Keratinocyte (primary cell): ENCODE measurements around the gene CXXC5. TPM values are rescaled to one million over a fixed set of nuclear protein-coding genes. Genes with fewer than 3 reads are reported as not detected.
"Not testable (repeated sequence)": the region's sequence is repeated elsewhere in the genome, so short reads cannot be mapped to it uniquely, and the experiment has no call there.

Experiments
- DNase-seq: peaks from one replicate; pipeline ENCODE4 v3.0.0-alpha.2; 2011; ENCODE audit warnings: low read depth, missing footprints, low spot score
- FAIRE-seq: peaks from 2 replicates; lab custom pipeline; 2011; peaks lifted over from hg19 to GRCh38; lab: Jason Lieb, UNC
- H2AFZ ChIP-seq: 2 replicates; pipeline ENCODE4 v1.6.0; 2012; ENCODE audit warnings: low read length, control low read depth, inconsistent platforms; ENCODE audit not compliant: control insufficient read depth
- H3K27ac ChIP-seq: 2 replicates; pipeline ENCODE4 v1.5.1; 2011; ENCODE audit warnings: low read length; ENCODE audit not compliant: control insufficient read depth, insufficient read depth
- H3K27me3 ChIP-seq: 3 replicates; pipeline ENCODE4 v1.6.0; 2011; ENCODE audit warnings: low read length; ENCODE audit not compliant: control insufficient read depth, insufficient read depth; ENCODE audit errors: extremely low read depth
- H3K36me3 ChIP-seq, 2 experiments: 2 replicates in 1 of 2; 3 replicates in 1 of 2; pipeline ENCODE4 v1.5.1; 2011; ENCODE audit warnings: low read length in 2 of 2, mild to moderate bottlenecking in 1 of 2; ENCODE audit not compliant: control insufficient read depth in 2 of 2, insufficient read depth in 2 of 2; ENCODE audit errors: extremely low read depth in 1 of 2
- H3K4me1 ChIP-seq: 3 replicates; pipeline ENCODE4 v1.5.1; 2011; ENCODE audit warnings: low read length; ENCODE audit not compliant: control insufficient read depth, insufficient read depth; ENCODE audit errors: extremely low read depth
- H3K4me2 ChIP-seq: 3 replicates; pipeline ENCODE4 v1.6.0; 2011; ENCODE audit warnings: low read depth, low read length; ENCODE audit not compliant: control insufficient read depth, insufficient read depth; ENCODE audit errors: extremely low read depth
- H3K4me3 ChIP-seq, 3 experiments: fragments of 200-600 bp in 1 of 3; sonication (generic) in 1 of 3; 2 replicates in 2 of 3; 3 replicates in 1 of 3; pipeline ENCODE4 v1.5.1; 2011 to 2016; ENCODE audit warnings: low read length in 3 of 3, mild to moderate bottlenecking in 3 of 3, control low read depth in 2 of 3, inconsistent platforms in 1 of 3, low read depth in 1 of 3, mixed read lengths in 1 of 3, mixed run types in 1 of 3, moderate library complexity in 1 of 3; ENCODE audit not compliant: control insufficient read depth in 2 of 3, insufficient read depth in 2 of 3; ENCODE audit errors: extremely low read depth in 1 of 3
- H3K79me2 ChIP-seq: 2 replicates; pipeline ENCODE4 v1.6.0; 2012; ENCODE audit warnings: low read length; ENCODE audit not compliant: control insufficient read depth, insufficient read depth
- H3K9ac ChIP-seq: 3 replicates; pipeline ENCODE4 v1.6.0; 2011; ENCODE audit warnings: low read length; ENCODE audit not compliant: control insufficient read depth, insufficient read depth; ENCODE audit errors: extremely low read depth
- H3K9me1 ChIP-seq: 3 replicates; pipeline ENCODE4 v1.6.0; 2011; ENCODE audit warnings: low read length; ENCODE audit not compliant: control insufficient read depth, insufficient read depth; ENCODE audit errors: extremely low read depth
- H3K9me3 ChIP-seq: 2 replicates; pipeline ENCODE4 v1.5.1; 2012; ENCODE audit warnings: low read depth, low read length; ENCODE audit not compliant: control insufficient read depth
- H4K20me1 ChIP-seq: 3 replicates; pipeline ENCODE4 v1.6.0; 2011; ENCODE audit warnings: low read length; ENCODE audit not compliant: control insufficient read depth, insufficient read depth; ENCODE audit errors: extremely low read depth
- EZH2 ChIP-seq: IDR thresholded peaks from one replicate; pipeline ENCODE4 v1.6.1; 2012; ENCODE audit warnings: inconsistent platforms, mild to moderate bottlenecking, low read length, moderate library complexity
- dilution Hi-C: fragments of 300-500 bp; cut with MboI; formaldehyde crosslinking; loops from one replicate; pipeline ENCODE4 v1.7.0; 2020; ENCODE audit warnings: low sequenced_read_pairs; ENCODE audit not compliant: extremely low pct_ligation_motif_present
- polyA plus RNA-seq, 5 experiments: library from polyadenylated mRNA; depleted of rRNA in 3 of 5; stranded (reverse) in 3 of 5; stranded (forward) in 1 of 5; unstranded in 1 of 5; fragments of >200 nt; gene quantifications; 1 replicate in 1 of 5; 2 replicates in 3 of 5; 3 replicates in 1 of 5; pipeline versions ENCODE4 v1.2.1 to v1.2.3, GENCODE V29; 2011 to 2012; ENCODE audit warnings: missing spikeins in 2 of 5, low read depth in 1 of 5, low replicate concordance in 1 of 5
- TF ChIP-seq, protein P1 (sequence below), 3 experiments: IDR thresholded peaks in 1 of 3; conservative IDR thresholded peaks in 1 of 3; optimal IDR thresholded peaks in 1 of 3; 2 replicates in 2 of 3; 3 replicates in 1 of 3; pipeline versions ENCODE3 to v1.5.1; 2011; ENCODE audit warnings: low read length in 3 of 3, mild to moderate bottlenecking in 3 of 3, moderate library complexity in 2 of 3, control low read depth in 1 of 3, inconsistent platforms in 1 of 3; ENCODE audit not compliant: insufficient read depth in 2 of 3; ENCODE audit errors: extremely low read depth in 1 of 3

The CXXC5 gene
- polyA plus RNA-seq, 1 donor (not counting 4 experiments of a cell fraction or from before 2014, with no cell fraction given) = 1.0 TPM

- peak; percentile 77 for TF ChIP-seq EZH2
- TF ChIP-seq, protein P1, sequence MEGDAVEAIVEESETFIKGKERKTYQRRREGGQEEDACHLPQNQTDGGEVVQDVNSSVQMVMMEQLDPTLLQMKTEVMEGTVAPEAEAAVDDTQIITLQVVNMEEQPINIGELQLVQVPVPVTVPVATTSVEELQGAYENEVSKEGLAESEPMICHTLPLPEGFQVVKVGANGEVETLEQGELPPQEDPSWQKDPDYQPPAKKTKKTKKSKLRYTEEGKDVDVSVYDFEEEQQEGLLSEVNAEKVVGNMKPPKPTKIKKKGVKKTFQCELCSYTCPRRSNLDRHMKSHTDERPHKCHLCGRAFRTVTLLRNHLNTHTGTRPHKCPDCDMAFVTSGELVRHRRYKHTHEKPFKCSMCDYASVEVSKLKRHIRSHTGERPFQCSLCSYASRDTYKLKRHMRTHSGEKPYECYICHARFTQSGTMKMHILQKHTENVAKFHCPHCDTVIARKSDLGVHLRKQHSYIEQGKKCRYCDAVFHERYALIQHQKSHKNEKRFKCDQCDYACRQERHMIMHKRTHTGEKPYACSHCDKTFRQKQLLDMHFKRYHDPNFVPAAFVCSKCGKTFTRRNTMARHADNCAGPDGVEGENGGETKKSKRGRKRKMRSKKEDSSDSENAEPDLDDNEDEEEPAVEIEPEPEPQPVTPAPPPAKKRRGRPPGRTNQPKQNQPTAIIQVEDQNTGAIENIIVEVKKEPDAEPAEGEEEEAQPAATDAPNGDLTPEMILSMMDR (optimal IDR thresholded peaks at IDR 0.05 in 1 of 3, IDR thresholded peaks at IDR 0.05 in 1 of 3, conservative IDR thresholded peaks at IDR 0.05 in 1 of 3; ENCODE audit: extremely low read depth in 1 of 3, insufficient read depth in 2 of 3, low read length in 3 of 3) = no peak
- no peaks in the 10 kb centered on the region for H3K9me1 ChIP-seq
- DNase-seq (no peak), FAIRE-seq (no peak)
- no peak overlapping the region for H2AFZ ChIP-seq
- no peak overlapping the region for H3K27ac ChIP-seq
- peaks cover 4% of the 10 kb centered on the region for H3K9me3 ChIP-seq
- dilution Hi-C loops = no loop called here
- peak overlapping the region; percentile 88 for H3K4me2 ChIP-seq
- no peaks in the 10 kb centered on the region for H3K36me3 ChIP-seq
- peaks cover 49% of the 10 kb centered on the region for H3K27me3 ChIP-seq
- H3K79me2 ChIP-seq = no peaks in the 10 kb centered on the region
- H3K4me1 ChIP-seq = peaks cover 11% of the 10 kb centered on the region
- peaks cover 2% of the 10 kb centered on the region for H4K20me1 ChIP-seq
- H3K9ac ChIP-seq = no peak overlapping the region
- peak overlapping the region in 1 of 3 experiments; percentile 41 for H3K4me3 ChIP-seq
These were observed 63.7 kb downstream of the CXXC5 start for GRCh38 chr5:139711906-139712224.

- no peaks in the 10 kb centered on the region for H3K36me3 ChIP-seq
- H2AFZ ChIP-seq = no peak overlapping the region
- H3K4me3 ChIP-seq = no peak overlapping the region
- peaks cover 4% of the 10 kb centered on the region for H3K9me3 ChIP-seq
- no peak overlapping the region for H3K27ac ChIP-seq
- dilution Hi-C loops = no loop called here
- H3K27me3 ChIP-seq = peaks cover 49% of the 10 kb centered on the region
- no peaks in the 10 kb centered on the region for H3K79me2 ChIP-seq
- TF ChIP-seq EZH2 = no peak
- TF ChIP-seq, protein P1 (optimal IDR thresholded peaks at IDR 0.05 in 1 of 3, IDR thresholded peaks at IDR 0.05 in 1 of 3, conservative IDR thresholded peaks at IDR 0.05 in 1 of 3; ENCODE audit: extremely low read depth in 1 of 3, insufficient read depth in 2 of 3, low read length in 3 of 3) = no peak
- H3K4me2 ChIP-seq = no peak overlapping the region
- H3K9me1 ChIP-seq = no peaks in the 10 kb centered on the region
- DNase-seq (no peak), FAIRE-seq (no peak)
- peaks cover 2% of the 10 kb centered on the region for H4K20me1 ChIP-seq
- no peak overlapping the region for H3K9ac ChIP-seq
- peaks cover 11% of the 10 kb centered on the region for H3K4me1 ChIP-seq
These were observed 64.3 kb downstream of the CXXC5 start for GRCh38 chr5:139712412-139712811.

GRCh38 chr5:139713898-139714297 is 65.7 kb downstream of the CXXC5 start:
- FAIRE-seq, dilution Hi-C loops: not testable (repeated sequence)

More at GRCh38 chr5:139713898-139714297, 65.7 kb downstream of the CXXC5 start:
- not testable (repeated sequence) for H3K9me3 ChIP-seq, H3K4me3 ChIP-seq, H3K4me2 ChIP-seq, H3K9me1 ChIP-seq, DNase-seq, H3K27ac ChIP-seq, H3K9ac ChIP-seq, H4K20me1 ChIP-seq, H3K79me2 ChIP-seq, H2AFZ ChIP-seq, H3K36me3 ChIP-seq
- Histone ChIP-seq H3K27me3 (peaks cover 43% of the 10 kb centered on the region), H3K4me1 (peaks cover 11% of the 10 kb centered on the region)
